HG02870 (cell line): ENCODE measurements around the gene CEP41.
"Not testable (repeated sequence)": the region's sequence is repeated elsewhere in the genome, so short reads cannot be mapped to it uniquely, and the experiment has no call there.

Experiments
- ATAC-seq: cut with Tn5 transposase; IDR thresholded peaks from one replicate; pipeline ENCODE4 v1.9.1; 2021; ENCODE audit warnings: mild to moderate bottlenecking, moderate library complexity; ENCODE audit not compliant: unreplicated experiment

Gene CEP41

DNA sequence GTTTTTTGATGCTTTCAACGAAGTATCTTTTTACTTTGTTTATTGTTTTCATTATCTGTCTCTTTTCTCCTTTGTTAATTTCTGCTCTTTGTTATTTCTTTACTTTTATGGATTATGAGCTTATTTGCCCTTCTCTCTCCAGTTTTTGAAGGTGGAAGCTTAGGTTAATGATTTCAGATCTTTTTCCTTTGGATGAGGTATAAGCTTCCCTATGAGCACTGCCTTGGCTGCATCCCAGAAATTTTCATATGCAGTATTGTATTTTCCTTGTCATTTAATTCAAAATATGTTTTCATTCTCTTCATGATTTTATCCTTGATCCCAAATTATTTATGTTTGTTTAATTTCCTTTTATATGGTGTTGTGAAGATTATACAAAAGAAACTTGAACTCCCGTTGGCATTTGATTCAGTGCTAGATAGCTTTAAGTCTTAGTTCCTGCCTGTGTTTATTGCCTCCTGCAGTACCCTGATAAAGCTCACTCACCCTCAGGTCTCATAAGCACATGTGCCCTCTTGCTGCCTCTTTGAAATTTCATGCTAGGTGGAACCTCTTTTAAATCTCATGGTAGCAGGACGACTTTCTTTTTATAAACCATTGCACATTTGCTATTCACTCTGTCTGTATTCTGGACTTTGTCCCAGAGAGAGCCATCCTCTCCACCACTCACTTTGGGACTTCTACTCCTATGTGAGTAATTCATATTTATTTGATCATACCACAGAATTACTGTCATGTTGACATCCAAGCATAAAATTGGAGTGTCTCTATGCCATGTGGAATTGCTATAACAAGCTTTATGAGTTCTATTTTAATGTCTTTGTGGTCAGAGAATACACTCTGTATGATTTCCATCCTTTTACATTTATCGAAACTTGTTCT is 23.0 kb upstream of the CEP41 start:
- ATAC-seq, result no peak

- ATAC-seq, result no peak
Measured at GRCh38 chr7:130461272-130461671, 20.5 kb upstream of the CEP41 start.

GRCh38 chr7:130458257-130458656 is 17.4 kb upstream of the CEP41 start:
- peak; percentile 47 for ATAC-seq

GRCh38 chr7:130454959-130455358 is 14.1 kb upstream of the CEP41 start:
- ATAC-seq, result no peak

DNA sequence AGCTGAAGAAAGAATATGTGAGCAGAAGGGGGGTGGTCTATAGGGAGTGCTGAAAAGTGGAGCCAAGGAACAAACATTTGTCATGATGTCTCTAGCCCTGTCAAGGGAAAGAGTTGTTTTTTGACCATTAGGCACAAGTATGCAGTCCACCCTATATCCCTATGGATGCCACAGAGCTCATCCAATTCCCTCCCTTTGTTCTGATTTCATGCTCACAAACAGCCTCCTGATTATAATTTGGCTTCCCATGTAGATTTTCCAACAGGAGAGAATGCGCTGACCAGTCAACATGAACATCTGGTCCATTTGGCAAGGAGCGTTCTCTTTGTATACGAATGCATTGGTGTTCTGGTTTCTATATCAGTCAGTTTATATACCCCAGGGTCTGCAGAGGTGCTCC is 12.1 kb upstream of the CEP41 start:
- no peak for ATAC-seq

DNA sequence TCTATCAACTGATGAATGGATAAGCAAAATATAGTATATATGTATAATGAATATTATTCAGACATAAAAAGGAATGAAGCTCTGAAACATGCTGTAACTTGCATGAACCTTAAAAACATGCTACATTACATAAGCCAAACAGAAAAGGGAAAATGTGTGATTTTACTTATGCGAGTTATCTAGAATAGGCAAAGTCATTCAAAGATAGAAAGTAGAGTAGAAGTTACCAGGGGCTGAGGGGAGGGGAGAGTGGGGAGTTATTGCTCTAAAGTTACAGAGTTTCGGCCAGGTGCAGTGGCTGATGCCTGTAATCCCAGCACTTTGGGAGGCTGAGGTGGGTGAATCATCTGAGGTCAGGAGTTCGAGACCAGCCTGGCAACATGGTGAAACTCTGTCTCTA is 10.5 kb upstream of the CEP41 start:
- ATAC-seq, result not testable (repeated sequence)

GRCh38 chr7:130446259-130446658 is 5.4 kb upstream of the CEP41 start:
- no peak for ATAC-seq

- ATAC-seq, result no peak
Measured at GRCh38 chr7:130444751-130445407, 4.1 kb upstream of the CEP41 start.

DNA sequence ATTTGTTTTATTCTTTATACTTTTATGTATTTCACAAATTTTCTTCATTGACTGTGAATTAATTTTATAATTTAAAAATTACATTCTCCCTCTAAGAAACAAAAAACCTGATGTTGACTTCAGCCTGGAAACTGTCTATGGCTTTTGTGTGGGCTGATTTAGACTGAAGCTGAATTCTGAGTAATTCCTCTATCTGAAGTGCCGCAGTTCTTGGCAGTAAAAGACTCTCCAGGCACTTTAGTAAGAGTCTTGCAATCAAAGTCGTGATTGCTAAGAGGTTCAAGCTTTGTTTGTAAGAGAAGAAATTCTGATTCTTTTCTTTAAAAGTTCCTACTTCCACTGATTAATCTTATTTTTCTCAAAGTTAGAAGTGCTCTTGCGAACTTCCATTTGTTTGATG is 3.4 kb upstream of the CEP41 start:
- ATAC-seq, result no peak

- ATAC-seq, result no peak
Measured at GRCh38 chr7:130442601-130443000, 1.8 kb upstream of the CEP41 start.

GRCh38 chr7:130441408-130441869 is 623 bp upstream of the CEP41 start:
- no peak for ATAC-seq

DNA sequence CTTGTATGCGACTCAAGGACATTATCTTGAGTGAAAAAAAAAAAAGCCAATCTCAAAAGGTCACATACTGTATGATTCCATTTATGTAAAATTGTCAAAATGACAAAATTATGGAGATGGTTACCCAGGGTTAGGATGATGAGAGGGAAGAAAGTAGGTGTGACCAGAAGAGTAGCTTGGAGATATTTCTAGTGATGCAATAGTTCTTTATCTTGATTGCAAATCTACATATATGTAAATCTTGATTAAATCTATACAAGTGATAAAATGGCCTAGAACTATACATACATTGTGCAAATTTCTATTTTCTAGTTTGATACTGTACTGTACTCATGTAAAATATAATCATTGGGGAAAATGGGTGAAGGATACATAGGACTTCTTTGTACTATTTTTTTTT is 4.6 kb downstream of the CEP41 start:
- no peak for ATAC-seq

- ATAC-seq, result no peak
Measured at GRCh38 chr7:130435311-130435854, 5.4 kb downstream of the CEP41 start.

- ATAC-seq, result no peak
Measured at GRCh38 chr7:130433301-130433700, 7.5 kb downstream of the CEP41 start.

DNA sequence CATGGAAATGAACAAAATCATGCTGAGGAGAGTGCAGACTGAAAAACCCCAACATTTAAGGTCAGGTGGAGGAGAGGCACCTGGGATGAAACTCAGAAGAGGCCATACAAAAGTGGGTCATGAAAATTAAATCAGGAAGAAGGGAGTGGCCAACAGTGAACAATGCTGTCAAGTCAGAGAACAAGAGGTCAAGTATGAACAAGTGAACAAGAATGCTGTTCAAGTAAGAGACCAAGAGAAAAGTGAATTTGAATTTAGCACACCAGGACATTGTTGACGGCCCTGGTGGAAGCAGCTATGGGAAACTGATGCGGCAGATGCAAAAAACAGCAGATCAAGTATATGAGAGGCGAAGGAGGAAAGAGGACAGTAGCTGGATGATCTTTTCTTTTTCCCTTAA is 7.9 kb downstream of the CEP41 start:
- no peak for ATAC-seq

DNA sequence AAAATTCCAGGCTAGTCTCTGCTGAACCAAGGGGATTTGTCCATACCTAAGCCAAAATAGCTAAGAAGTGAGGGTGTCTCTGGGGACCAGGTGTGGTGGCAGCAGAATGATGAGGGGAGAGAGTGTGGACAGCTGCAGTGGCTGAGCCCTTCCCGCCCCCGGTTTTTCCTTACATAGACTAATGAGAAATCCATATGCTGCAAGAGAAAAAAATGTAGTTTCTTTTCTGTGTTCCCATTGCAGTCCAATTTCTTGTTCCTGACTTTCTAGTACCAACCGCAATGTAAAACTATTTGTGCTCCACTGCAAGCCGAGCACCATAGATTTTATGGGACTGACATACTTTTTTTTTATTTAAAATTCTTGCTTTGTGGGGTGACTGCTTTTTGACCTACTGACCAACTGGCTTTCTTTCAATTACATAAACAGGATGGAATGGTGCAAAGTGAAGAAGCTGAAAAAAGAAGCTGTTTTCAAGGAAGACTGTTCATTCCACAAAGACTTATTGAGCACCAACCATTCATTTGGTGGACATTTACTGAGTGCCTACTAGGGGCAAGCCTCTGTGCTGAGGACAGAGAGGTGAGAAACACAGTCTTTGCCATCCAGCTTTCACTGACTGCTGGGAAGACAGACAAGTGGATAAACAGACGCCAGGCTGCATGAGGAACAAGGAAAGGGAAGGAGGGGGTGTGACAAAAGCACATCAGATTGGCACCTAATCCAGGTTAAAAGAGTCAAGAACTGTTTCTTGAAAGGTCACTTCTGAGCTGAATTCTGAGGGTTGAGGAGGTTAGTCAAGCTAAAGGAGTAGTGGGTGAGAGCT is 9.8 kb downstream of the CEP41 start:
- ATAC-seq, result no peak

DNA sequence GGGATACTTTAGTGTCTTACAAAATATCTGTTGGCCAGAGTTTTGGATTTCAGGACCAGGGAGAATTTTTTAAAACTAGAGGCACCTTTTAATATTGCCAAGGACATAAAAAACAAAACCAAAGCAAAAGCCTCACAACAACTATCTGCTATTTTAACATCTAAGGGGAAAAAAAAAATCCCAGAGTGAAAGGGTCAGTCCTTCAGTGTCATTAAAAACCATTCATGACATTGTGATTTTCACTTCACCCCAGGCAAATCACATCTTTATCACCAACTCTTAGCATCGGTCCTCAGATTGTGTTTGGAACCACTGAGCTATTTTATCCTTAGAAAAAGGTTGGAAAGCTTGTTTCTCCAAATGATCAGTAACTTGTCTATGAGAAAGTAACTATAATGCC is 10.7 kb downstream of the CEP41 start:
- ATAC-seq, result no peak

- ATAC-seq, result no peak
Measured at GRCh38 chr7:130429019-130429418, 11.8 kb downstream of the CEP41 start.

GRCh38 chr7:130426564-130426963 is 14.3 kb downstream of the CEP41 start:
- ATAC-seq, result no peak

GRCh38 chr7:130425796-130426195 is 15.0 kb downstream of the CEP41 start:
- ATAC-seq, result no peak

DNA sequence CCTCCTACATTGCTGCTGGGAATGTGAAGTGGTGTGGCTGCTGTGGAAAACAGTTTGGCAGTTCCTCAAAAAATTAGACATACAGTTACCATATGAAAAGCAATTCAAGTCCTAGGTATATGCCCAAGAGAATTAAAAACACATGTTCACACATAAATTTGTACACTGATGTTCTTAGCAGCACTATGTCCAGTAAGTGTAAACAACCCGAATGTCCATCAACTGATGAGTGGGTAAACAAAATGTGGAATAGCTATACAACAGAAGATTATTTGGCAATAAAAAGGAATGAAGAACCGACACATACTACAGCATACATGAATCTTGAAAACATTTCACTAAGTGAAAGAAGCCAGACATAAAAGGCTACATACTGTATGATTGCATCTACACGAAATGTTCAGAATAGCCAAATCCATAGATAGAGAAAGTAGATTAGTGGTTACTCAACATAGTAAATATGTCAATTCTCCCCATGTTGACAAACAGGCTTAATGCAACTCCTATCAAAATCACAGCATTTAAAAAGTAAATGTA is 17.2 kb downstream of the CEP41 start:
- ATAC-seq, result no peak
